NT2/D1 (cell line): ENCODE measurements around the gene CORIN.

Source experiments
- YY1 ChIP-seq: IDR thresholded peaks from 2 replicates; pipeline ENCODE4 v1.6.1; 2011; ENCODE audit not compliant: insufficient read length, insufficient read depth
- ZNF274 ChIP-seq: IDR thresholded peaks from 2 replicates; pipeline ENCODE4 v1.6.1; 2011; ENCODE audit warnings: mild to moderate bottlenecking, low read depth, low read length

GRCh38 chr4:47819178-47819577 lies 18.7 kb downstream of the CORIN start:
- TF ChIP-seq ZNF274 (no peak), YY1 (no peak)
